ENCODE results near the gene PPP2CA.
"Not testable (repeated sequence)": the region's sequence is repeated elsewhere in the genome, so short reads cannot be mapped to it uniquely, and the experiment has no call there.

The PPP2CA gene

DNA sequence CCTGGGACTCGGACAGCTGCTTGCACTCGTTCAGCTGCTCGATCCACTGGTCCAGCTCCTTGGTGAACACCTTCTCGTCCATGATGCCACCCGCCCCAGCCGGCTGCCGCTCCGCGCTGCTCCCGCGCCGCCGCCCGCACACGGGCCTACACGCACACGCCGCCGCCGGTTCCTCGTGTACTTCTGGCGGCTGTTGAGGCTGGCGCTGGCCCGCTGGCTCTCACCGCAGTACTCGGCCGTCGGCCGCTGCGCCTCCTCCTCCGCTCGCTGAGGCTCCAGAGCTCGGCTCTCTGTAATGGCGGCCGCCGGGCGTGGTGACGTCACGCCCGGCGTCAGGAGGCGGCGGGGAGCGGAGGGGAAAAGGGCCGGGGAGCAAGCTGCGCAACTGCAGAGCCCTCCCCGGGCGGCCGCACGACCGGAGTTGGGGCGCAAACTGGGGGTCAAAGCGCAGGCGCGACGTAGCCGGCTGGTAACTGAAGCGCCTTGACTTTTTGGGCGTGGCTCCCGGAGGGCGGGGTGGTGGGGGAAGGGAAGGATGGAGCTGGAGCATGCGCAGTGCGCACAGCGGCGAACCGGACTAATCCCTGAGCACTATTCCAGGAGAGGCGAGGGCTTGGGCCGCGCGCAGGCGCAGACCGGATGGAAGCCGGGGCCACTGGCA is at the start of gene PPP2CA:
TSS of gene PPP2CA (minus strand) at position 294 of the 661 bp plus-strand sequence. CDS start at position 82, 212 bp downstream.
- peak; percentile 94 for DNase-seq

DNA sequence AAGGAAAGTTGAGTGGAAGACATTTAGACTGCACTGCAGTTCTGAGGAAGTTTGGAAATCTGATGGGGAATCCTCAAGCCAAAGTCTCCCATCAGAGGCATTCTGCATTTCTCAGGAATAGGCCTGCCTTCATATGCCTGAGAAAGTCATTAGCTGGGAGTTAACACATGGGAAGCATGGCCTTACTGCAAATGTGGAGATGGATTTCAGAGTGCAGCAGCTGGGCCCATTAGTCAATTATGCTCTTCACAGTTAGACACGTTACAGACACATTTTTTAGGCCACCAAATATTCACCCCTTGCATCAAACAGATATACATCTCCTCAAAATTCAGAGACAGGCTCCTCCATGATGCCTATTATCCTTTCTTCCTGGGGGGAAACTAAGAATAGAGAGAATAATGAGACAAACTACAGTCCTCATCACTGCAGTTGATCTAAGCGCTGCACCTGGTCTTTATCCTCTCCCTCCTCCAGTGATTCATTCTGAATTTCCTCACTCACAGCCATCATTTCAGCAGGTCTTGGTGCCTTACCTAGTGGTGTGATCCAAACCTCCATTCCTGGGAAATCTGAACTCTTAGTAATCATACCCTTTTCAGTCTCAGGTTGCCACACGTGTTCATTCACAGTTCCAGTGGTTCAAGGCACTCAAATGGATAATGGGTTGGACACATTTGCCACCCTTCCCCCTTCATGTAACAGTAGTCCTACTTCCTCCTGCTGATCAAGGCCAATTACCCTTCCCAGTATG is 47.9 kb upstream of the PPP2CA start:
- DNase-seq = no peak

DNA sequence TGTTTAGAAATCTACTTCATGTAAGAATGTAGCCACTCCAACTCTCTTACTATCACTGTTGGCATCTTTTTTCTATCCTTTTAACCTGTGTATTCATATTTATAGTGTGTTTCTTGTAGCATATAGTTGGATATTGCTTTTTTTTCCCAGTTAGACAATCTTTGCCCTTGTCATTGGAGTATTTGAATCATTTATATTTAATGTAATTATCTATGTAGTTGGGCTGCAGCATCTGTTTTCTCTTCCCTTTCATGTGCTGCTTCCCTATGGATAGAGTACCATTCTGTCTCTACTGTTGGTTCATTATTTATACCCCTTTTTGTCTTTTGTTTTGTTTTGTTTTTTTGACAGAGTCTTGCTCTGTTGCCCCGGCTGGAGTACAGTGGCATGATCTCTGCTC is 45.2 kb upstream of the PPP2CA start:
- no peak for DNase-seq

DNA sequence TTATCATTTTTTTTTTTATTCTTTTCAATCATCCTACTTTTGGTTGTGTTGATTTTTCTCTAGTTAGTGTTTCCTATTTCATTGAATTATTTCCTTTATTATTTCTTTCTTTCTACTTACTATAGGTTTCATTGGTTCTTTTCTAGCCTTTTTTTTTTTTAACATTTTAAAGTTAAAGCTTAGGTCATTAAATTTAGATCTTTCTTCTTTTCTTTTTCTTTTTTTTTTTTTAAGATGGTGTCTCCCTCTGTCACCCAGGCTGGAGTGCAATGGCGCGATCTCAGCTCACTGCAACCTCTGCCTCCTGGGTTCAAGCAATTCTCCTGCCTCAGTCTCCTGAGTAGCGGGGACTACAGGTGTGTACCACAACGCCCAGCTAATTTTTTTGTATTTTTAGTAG is 43.0 kb upstream of the PPP2CA start:
- DNase-seq = no peak

DNA sequence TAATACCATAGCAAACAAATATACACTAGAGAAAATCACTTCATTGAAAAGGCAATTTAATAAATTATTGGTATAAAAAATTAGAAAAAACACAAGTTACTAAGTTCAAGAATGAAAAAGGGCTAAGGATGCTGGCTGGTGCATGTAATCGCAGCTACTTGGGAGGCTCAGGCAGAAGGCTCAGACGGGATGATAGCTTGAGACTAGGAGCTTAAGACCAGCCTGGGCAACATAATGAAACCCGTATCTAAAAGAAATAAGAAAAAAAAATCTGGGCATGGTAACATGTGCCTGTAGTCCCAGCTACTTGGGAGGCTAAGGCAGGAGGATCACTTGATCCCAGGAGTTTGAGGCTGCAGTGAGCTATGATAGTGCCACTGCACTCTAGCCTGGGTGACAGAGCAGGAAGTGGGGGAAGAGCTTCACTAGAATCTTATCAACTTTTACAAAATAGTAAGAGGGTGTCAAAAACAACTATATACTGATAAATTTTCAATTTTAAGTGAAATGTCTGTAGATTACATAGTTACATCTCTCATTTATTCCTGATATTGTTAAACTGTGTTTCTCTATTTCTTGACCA is 42.2 kb upstream of the PPP2CA start:
- no peak for DNase-seq

DNA sequence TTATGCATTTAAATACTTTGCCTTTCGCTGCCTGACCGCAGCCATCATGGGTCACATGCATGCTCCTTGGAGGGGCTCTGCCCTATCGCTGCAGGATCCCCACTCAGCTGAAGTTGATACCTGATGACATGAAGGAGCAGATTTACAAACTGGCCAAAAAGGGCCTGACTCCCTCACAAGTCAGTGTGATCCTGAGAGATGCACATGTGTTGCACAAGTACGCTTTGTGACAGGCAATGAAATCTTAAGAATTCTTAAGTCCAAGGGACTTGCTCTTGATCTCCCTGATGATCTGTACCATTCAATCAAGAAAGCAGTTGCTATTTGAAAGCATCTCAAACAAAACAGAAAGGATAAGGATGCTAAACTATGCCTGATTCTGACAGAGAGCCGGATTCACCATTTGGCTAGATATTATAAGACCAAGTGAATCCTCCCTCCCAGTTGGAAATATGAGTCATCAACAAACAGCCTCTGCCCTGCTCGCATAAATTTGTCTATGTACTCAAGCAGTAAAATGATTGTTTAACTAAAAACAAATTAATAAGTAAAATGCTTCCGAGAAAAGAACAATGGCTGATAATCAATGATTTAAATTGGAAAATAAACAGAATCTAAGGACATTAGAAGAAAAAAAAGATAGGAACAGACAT is 41.6 kb upstream of the PPP2CA start:
- no peak for DNase-seq

DNA sequence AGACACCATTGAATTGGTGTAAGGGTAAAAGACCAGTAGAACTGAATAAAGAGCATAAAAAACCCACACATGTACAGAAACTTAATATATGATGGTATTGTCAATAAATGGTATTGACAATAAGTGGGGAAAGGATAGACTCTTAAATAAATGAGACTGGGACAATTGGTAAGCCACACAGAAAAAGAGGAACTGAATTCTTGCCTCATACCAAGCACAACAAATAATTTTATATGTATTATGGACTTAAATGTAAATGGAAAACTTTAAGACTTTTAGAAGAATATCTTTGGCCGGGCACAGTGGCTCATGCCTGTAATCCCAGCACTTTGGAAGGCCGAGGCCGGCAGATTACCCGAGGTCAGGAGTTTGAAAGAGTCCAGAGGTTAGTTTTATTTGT is 37.9 kb upstream of the PPP2CA start:
- no peak for DNase-seq

DNA sequence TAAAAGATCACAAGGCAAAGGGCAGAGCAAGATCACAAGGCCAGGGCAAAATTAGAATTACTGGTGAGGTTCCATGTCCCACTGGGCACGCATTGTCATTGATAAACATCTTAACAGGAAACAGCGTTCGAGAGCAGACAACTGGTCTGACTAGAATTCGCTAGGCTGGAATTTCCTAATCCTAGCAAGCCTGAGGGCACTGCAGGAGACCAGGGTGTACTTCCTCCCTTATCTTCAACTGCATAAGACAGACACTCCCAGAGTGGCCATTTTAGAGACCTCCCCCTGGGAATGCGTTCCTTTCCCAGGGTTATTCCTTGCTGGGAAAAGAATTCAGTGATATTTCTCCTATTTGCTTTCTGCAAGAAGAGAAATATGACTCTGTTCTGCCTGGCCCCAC is 36.8 kb upstream of the PPP2CA start:
- not testable (repeated sequence) for DNase-seq

DNA sequence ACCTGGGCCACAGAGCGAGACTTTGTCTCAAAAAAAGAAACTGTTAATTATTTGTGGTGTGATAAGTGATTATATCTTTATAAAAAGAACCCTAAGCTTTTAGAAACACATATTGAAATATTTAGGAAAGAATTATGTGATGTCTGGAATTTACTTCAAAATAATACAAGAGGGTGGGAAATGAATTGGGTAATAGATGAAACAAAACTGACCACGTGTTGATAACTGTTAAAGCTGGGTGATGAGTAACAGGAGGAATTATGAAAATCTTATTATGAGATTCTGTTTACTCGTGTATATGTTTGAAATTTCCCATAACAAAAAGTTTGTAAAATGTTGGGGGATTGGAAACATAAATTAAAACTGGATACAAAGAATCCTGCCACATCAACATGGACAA is 33.0 kb upstream of the PPP2CA start:
- DNase-seq = no peak

DNA sequence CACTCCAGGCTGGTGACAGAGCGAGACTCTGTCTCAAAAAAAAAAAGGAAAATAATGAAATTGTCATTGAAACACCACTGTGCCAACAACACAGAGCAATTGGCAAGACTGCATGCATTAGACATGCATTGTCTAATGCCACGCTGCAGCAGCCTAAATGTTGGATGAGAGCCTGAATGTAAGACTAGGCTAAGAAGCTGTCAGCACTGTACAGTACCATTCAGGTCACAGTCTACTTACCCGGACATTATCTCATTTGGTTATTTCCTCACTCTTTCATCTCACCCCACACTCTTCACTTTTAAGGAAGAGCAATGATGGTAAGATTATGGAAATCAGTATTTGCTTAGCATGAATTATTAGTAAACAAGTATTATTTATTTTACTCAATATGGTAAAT is 31.3 kb upstream of the PPP2CA start:
- DNase-seq = no peak

DNA sequence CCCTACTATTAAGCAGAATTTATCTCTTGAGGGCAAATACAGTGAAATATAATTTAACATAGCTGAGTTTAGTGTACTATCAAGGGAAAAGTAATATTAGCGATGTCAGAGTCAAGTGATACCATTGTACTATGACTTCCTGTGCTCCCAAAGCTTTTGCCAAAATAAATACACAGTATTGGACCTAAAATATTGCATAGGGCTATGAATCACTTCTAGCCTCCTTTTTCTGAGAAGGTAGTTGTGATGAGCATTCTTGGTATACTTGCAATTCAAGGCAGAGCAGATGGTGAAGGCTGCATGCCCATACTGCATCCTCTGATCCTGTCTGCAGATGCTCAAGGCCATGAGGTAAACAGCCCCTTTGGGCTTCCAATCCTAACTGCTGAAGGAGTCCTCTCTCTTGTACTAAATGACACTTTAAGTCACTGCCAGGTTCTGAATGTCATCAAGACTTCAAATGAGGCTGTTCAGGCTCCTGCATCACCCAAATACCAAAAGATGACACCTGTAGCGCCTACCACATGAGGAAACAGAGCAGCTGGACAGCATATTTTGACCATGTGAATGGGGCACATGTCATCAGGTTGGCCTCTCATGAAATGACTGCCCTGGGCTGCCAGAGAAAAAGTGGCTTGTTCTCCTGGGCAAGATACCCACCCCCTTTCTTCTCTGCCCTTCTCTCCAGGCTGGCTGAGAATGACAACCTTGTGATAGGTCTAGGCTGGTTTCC is 29.7 kb upstream of the PPP2CA start:
- DNase-seq = no peak

DNA sequence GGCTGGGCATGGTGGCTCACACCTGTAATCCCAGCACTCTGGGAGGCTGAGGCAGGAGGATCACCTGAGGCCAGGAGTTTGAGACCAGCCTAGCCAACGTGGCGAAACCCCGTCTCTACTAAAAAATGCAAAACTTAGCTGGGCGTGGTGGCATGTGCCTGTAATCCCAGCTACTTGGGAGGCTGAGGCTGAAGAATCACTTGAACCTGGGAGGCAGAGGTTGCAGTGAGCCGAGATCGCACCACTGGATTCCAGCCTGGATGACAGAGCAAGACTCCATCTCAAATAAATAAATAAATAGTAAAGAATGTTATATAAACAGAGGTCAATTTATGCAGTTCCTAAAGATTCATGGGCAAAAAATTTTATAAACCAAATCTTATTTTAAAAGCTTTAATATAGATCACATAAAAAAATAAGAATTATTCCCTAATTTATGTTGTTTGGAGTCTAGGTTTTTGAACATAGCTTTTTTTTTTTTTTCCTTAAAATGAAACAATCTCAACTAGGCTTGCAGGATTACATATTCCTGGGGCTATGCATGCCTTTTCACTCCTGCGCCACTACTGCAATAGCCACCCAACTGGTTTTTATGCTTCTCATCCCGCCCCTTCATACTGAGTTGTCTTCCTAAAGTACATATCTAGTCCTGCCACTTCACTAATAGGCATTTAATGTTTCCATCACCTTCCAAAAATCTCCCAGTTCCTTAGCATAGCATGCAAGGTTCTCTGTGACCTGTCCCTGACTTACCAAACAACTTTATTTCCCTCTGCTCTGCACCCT is 27.7 kb upstream of the PPP2CA start:
- DNase-seq = not testable (repeated sequence)

DNA sequence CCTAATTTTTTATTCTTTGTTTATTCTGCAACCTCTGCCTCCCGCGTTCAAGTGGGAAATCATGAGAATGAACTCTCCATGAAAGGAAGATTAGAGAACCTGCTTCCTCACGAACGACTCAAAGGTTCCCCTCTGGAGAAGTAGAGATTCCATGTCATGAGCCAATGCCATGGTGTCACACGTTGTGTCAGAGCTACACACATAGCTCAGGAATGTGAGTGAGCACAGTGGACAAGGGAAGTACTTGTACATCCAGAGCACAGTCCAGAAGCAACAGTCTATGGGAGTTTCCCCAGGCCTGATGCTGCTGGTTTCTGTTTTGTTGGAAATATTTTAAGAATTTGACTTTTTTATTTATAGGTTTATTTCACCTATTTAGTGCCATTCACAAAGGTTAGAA is 26.8 kb upstream of the PPP2CA start:
- peak; percentile 71 for DNase-seq

DNA sequence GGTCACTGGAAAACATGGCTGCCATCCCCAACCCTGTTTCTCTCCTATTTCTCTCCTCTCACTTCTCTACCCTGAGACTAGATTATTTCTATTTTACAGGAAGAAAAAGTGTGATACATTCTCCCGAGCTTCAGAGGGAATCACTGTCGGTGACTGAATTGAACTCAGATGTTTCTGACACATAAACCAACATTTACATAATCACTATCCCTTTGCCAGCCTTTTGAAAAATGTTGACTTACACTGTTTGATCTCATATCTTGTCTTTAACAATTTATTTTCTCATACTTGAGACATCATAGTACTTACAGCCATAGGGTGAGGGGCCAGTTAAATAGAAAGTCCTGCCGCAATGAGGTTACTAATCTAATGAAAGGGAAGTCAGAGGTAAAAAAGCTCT is 25.1 kb upstream of the PPP2CA start:
- DNase-seq = no peak

DNA sequence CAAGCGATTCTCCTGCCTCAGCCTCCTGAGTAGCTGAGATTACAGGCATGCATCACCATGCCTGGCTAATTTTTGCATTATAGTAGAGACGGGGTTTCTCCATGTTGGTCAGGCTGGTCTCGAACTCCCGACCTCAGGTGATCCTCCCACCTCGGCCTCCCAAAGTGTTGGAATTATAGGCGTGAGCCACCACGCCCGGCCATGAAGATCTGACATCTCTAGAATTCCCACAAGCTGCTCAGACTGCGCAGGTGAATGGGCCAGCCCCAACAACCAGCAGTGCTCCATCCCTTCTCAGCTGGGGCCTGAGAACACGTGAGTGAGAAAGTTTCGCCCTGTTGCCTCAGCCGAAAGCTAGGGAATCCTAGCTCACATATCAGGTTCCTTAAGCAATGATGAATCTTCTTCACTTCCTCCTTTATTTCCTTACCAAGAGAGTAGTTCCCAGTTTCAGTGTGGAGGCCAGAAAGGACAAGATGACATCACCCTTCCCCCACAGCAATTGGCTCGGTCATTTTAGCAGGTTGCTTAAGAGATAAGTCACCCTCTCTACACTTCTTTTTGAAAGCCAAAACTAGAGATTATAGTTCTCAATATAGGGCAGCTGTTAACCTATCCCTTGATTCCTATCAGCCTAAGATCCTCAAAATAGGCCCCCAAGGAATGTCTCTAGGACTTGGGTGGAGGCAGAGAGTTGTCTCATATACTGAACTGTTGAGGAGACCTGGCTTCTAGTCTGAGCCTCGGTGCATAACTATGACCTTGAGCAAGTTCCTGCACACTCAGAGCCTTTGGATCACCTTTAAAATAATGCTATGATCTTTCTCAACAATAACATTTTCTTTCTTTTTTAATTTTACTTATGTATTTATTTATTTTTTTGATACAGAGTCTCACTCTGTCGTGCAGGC is 23.9 kb upstream of the PPP2CA start:
- DNase-seq = no peak

DNA sequence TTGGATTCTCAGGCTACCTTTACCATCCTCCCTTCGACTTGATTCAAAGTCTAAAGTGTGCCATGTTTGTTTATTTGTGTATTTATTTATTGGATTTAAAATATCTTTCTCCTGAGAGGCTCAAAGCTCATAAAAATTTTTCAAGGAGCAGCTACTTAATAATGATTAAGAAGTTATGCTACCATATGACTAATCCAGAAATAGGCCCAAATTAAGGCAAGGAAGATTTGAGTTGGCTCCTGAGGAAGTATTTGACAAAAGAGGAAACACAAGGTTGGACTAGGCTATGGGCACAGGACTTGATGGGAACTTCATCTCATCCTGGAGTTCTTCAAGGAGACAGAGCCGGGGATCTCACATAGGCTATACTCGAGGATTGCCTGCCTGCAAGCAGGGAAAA is 22.4 kb upstream of the PPP2CA start:
- no peak for DNase-seq

DNA sequence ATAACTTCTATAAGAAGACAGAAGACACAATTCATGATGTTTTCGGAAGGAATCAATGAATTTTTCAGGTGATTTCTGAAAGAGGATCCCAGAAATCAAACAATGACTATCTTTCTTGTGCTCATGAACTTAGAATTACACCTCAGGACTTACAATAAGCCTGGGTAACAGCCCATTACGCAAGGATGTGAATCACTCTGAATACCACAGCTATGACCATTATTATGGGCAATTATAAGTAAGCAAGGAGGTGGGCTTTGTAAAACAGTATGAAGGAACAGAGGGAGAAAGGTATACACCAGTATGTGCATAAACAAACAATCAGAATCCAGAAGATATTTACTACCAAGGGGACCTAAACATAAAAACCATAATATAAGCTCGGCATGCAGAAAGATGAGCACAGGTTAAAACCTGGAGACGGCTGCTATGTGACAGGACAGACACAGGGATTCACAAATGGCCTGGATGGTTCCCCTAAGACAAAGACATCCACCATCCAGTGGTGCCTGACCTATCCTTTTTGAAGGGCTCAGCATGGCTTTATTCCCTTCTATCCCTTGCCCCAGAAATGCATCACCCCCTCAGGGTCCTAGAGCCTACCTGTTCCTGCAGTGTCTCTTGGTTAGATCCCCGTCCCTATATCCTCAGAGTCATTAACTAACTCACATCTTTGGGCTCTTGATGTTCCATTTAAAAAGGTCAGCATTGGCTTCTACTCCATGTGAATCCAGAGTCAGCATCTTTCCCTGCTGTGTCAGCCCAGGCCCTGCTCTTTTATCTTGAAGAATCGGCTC is 21.8 kb upstream of the PPP2CA start:
- peak; percentile 83 for DNase-seq

DNA sequence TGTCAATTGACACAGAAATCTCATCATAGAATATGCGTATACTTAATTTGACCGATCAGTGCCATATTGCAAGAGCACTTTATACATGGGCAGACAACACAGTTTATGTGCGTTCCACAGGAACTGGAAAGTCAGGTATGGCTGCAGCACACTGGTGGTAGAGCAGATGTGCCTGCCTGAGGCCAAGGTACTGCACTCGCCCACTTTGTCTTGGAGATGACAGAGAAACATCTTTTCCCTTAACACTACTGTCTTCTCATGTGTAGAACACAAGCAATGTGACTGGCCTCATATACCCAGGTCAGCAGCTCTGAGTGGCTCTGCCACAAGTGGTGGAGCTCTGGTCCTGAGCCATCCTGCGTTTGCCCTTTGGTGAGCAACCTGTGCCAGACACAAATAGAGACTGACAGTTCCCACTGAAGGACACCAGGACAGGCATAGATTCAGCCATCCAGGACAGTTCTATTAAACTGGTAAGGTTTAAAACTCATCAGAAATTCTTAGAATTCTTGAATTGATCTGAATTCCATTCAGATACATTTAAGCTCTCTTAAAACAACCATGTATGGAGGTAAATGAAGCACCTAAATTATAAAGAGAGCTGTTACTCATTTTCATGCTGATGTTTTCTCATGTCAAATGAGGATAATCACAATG is 21.0 kb upstream of the PPP2CA start:
- no peak for DNase-seq

DNA sequence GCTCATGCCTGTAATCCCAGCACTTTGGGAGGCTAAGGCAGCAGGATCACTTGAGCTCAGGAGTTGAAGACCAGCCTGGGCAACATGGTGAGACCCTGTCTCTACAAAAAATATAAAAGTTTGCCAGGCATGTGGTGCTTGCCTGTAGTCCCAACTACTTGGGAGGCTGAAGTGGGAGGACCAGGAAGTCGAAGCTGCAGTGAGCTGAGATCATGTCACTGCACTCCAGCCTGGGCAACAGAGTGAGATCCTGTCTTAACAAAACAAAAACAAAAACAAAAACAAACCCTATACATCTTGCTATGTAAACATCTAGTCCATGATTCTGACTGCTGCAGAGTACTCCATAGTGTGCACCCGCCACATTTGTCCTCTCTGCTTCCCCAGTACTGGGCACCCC is 19.8 kb upstream of the PPP2CA start:
- no peak for DNase-seq
